ENCODE data around the gene CELA2A.
"Not testable (repeated sequence)": the region's sequence is repeated elsewhere in the genome, so short reads cannot be mapped to it uniquely, and the experiment has no call there.

Gene CELA2A

DNA sequence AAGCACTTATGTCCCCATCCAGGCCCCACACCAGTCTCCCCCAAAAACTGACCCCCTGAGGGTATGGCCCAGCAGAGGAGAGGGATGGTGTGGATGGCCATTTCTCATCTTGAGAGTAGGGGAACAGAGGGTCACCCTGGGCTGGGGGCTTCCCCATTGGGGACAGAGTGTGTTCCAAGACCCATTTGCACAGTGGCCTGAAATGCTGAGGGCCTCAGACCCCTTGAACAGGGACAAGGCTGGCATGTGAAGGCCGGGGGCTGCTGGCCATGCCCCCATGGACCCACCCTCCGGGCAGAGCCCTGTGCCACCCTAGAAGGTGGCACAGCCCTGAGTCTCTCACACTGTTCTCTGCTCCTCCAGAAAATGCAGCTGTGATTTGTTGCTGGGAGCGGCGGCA is 10.3 kb upstream of the CELA2A start:
- H3K36me3 ChIP-seq (ENCODE audit: insufficient read depth, low read length): no peaks in the 10 kb centered on the region

DNA sequence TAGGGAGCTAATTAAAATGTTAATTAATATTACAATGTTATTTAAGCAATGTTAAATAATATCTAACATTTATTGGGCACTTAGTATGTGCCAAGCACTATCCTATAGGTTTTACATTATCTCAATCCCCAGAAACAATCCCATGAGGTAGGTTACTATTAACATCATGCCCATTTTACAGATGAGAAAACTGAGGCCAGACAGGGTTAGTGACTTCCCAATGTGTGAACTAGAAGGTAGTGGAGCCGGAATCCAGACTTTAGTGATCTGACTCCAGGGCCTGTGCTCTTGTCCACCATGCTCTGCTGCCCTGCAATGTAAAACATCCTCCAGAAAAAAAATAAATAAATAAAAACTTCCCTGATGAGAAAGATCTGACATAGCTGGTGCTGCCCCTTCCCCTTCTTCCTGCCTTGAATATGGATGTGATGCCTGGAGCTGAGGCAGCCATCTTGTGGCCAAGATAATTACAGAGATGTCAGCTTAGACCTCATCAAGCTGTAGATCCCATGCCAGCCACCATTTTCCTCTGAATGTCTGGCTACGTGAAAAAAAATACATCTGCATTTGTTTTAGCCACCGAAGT is 7.6 kb upstream of the CELA2A start:
- 93% methylated on average over 3 of the region's 3 CpGs for WGBS
- Histone ChIP-seq H3K4me3 (ENCODE audit: low read length) (no peak overlapping the region), H3K9ac (ENCODE audit: low read depth, low read length) (no peak overlapping the region), H3K36me3 (ENCODE audit: insufficient read depth, low read length) (no peaks in the 10 kb centered on the region), H3K4me1 (ENCODE audit: insufficient read depth, low read length) (no peaks in the 10 kb centered on the region), H3K27me3 (ENCODE audit: insufficient read depth, low read length) (no peaks in the 10 kb centered on the region), H3K27ac (ENCODE audit: low read depth, low read length) (no peak overlapping the region), H3K9me3 (ENCODE audit: insufficient read depth, low read depth, low read length) (no peaks in the 10 kb centered on the region)

More for the DNA sequence above, 10.3 kb upstream of the CELA2A start:
- no peaks in the 10 kb centered on the region for H3K27me3 ChIP-seq (ENCODE audit: insufficient read depth, low read length)
- no peak overlapping the region for H3K4me3 ChIP-seq (ENCODE audit: low read length)
- H3K4me1 ChIP-seq (ENCODE audit: insufficient read depth, low read length): no peaks in the 10 kb centered on the region
- no peaks in the 10 kb centered on the region for H3K9me3 ChIP-seq (ENCODE audit: insufficient read depth, low read depth, low read length)
- 91% methylated on average over 4 of the region's 4 CpGs for WGBS
- H3K9ac ChIP-seq (ENCODE audit: low read depth, low read length): no peak overlapping the region
- no peak overlapping the region for H3K27ac ChIP-seq (ENCODE audit: low read depth, low read length)

- no peak overlapping the region for H3K27ac ChIP-seq (ENCODE audit: low read depth, low read length)
- no peaks in the 10 kb centered on the region for H3K9me3 ChIP-seq (ENCODE audit: insufficient read depth, low read depth, low read length)
- H3K27me3 ChIP-seq (ENCODE audit: insufficient read depth, low read length): no peaks in the 10 kb centered on the region
- 89% methylated on average over 3 of the region's 3 CpGs for WGBS
- H3K4me1 ChIP-seq (ENCODE audit: insufficient read depth, low read length): no peaks in the 10 kb centered on the region
- H3K4me3 ChIP-seq (ENCODE audit: low read length): no peak overlapping the region
- H3K9ac ChIP-seq (ENCODE audit: low read depth, low read length): no peak overlapping the region
- H3K36me3 ChIP-seq (ENCODE audit: insufficient read depth, low read length): no peaks in the 10 kb centered on the region
Measured at GRCh38 chr1:15449567-15449966, 7.0 kb upstream of the CELA2A start.

GRCh38 chr1:15451014-15451722 is 5.4 kb upstream of the CELA2A start:
- H3K9ac ChIP-seq (ENCODE audit: low read depth, low read length): no peak overlapping the region
- H3K4me1 ChIP-seq (ENCODE audit: insufficient read depth, low read length): no peaks in the 10 kb centered on the region
- no peaks in the 10 kb centered on the region for H3K36me3 ChIP-seq (ENCODE audit: insufficient read depth, low read length)
- H3K4me3 ChIP-seq (ENCODE audit: low read length): no peak overlapping the region
- H3K27ac ChIP-seq (ENCODE audit: low read depth, low read length): no peak overlapping the region
- H3K27me3 ChIP-seq (ENCODE audit: insufficient read depth, low read length): no peaks in the 10 kb centered on the region
- WGBS: 92% methylated on average over 6 of the region's 6 CpGs
- H3K9me3 ChIP-seq (ENCODE audit: insufficient read depth, low read depth, low read length): no peaks in the 10 kb centered on the region

GRCh38 chr1:15452216-15452615 is 4.3 kb upstream of the CELA2A start:
- no peaks in the 10 kb centered on the region for H3K36me3 ChIP-seq (ENCODE audit: insufficient read depth, low read length)
- no peaks in the 10 kb centered on the region for H3K4me1 ChIP-seq (ENCODE audit: insufficient read depth, low read length)
- no peaks in the 10 kb centered on the region for H3K27me3 ChIP-seq (ENCODE audit: insufficient read depth, low read length)
- H3K9me3 ChIP-seq (ENCODE audit: insufficient read depth, low read depth, low read length): no peaks in the 10 kb centered on the region
- no peak overlapping the region for H3K9ac ChIP-seq (ENCODE audit: low read depth, low read length)
- H3K4me3 ChIP-seq (ENCODE audit: low read length): no peak overlapping the region
- 80% methylated on average over 1 of the region's 1 CpG for WGBS
- H3K27ac ChIP-seq (ENCODE audit: low read depth, low read length): no peak overlapping the region

DNA sequence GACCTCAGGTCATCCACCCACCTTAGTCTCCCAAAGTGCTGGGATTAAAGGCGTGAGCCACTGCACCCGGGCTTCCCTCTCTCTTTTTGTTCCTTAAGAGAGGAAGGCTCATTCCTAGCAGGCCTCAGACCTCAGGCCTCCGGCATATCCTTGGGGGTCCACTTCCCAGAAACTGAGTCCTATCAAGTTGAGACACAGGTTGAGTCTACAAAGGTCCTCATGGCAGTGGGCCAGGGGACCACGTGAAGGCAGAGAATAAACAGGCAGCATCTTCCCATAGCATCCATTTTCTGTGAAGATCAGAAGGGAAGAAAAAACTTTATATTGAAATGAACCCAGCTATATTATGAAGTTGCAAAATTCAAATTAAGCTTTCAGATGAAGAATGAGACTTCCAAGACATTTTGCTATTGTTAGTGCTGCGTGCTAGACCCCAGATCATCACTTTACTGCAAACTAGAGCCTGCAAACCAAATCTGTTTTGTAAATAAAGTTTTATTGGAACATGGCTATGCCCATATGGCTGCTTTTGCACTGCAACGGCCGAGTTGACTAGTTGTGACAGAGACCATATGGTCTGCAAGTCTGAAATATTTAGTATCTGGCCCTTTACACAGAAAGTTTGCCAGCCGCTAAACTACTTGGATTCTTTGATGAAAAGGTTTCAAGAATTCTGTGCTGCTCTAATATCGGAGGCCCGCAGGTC is 3.5 kb upstream of the CELA2A start:
- Histone ChIP-seq H3K27me3 (ENCODE audit: insufficient read depth, low read length) (no peaks in the 10 kb centered on the region), H3K9ac (ENCODE audit: low read depth, low read length) (no peak overlapping the region), H3K36me3 (ENCODE audit: insufficient read depth, low read length) (no peaks in the 10 kb centered on the region), H3K4me3 (ENCODE audit: low read length) (no peak overlapping the region), H3K9me3 (ENCODE audit: insufficient read depth, low read depth, low read length) (no peaks in the 10 kb centered on the region), H3K27ac (ENCODE audit: low read depth, low read length) (no peak overlapping the region), H3K4me1 (ENCODE audit: insufficient read depth, low read length) (no peaks in the 10 kb centered on the region)
- WGBS: 92% methylated on average over 10 of the region's 10 CpGs

GRCh38 chr1:15453734-15454133 is 2.8 kb upstream of the CELA2A start:
- Histone ChIP-seq H3K4me3 (ENCODE audit: low read length) (no peak overlapping the region), H3K27ac (ENCODE audit: low read depth, low read length) (no peak overlapping the region), H3K9me3 (ENCODE audit: insufficient read depth, low read depth, low read length) (no peaks in the 10 kb centered on the region), H3K36me3 (ENCODE audit: insufficient read depth, low read length) (no peaks in the 10 kb centered on the region), H3K9ac (ENCODE audit: low read depth, low read length) (no peak overlapping the region), H3K27me3 (ENCODE audit: insufficient read depth, low read length) (no peaks in the 10 kb centered on the region), H3K4me1 (ENCODE audit: insufficient read depth, low read length) (no peaks in the 10 kb centered on the region)
- 86% methylated on average over 11 of the region's 11 CpGs for WGBS

DNA sequence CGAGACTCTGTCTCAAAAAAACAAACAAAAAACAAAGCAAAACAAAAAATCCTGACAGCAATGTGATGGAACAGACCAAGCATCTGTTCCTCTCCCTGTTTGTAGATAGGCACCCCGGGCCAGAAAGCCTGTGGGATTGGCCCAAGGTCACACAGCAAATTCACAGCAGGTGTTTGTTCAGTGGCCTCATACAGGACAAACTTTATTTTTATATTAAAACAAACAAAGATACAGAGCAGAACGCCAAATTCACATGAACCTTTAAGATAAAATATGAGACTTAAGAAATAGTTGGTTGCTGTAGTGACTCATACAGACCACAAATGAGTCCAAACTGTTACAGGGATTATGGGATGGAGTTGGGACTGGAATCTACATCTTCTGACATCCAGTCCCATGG is 2.3 kb upstream of the CELA2A start:
- WGBS: 91% methylated on average over 3 of the region's 3 CpGs
- no peak overlapping the region for H3K27ac ChIP-seq (ENCODE audit: low read depth, low read length)
- H3K9ac ChIP-seq (ENCODE audit: low read depth, low read length): no peak overlapping the region
- no peaks in the 10 kb centered on the region for H3K27me3 ChIP-seq (ENCODE audit: insufficient read depth, low read length)
- H3K36me3 ChIP-seq (ENCODE audit: insufficient read depth, low read length): no peaks in the 10 kb centered on the region
- no peak overlapping the region for H3K4me3 ChIP-seq (ENCODE audit: low read length)
- H3K9me3 ChIP-seq (ENCODE audit: insufficient read depth, low read depth, low read length): no peaks in the 10 kb centered on the region
- H3K4me1 ChIP-seq (ENCODE audit: insufficient read depth, low read length): no peaks in the 10 kb centered on the region

DNA sequence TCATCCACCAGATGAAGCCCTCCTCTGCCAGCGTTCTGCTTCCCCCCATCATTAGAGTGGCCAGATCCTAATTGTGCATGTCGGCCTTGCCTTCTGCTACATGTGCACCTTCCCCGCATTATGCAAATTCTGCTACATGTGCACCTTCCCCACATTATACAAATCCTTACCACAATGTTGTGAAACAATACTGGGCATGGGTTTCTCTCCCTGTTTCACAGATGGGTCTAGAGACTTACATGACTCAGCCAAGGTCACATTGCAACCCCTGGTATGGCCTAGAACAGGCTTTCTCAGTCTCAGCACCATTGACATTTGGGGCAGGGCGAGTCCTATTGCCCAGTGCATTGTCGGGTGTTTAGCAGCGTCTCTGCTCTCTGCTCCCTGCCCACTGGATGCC is 1.0 kb upstream of the CELA2A start:
- Histone ChIP-seq H3K4me1 (ENCODE audit: insufficient read depth, low read length) (no peaks in the 10 kb centered on the region; the same call in 1 of the 2 replicates), H3K9me3 (ENCODE audit: insufficient read depth, low read depth, low read length) (no peaks in the 10 kb centered on the region), H3K9ac (ENCODE audit: low read depth, low read length) (no peak overlapping the region), H3K27me3 (ENCODE audit: insufficient read depth, low read length) (no peaks in the 10 kb centered on the region), H3K36me3 (ENCODE audit: insufficient read depth, low read length) (no peaks in the 10 kb centered on the region), H3K4me3 (ENCODE audit: low read length) (no peak overlapping the region), H3K27ac (ENCODE audit: low read depth, low read length) (no peak overlapping the region)
- 81% methylated on average over 6 of the region's 6 CpGs for WGBS

GRCh38 chr1:15457585-15457984 is 1.1 kb downstream of the CELA2A start:
- no peak overlapping the region for H3K9ac ChIP-seq (ENCODE audit: low read depth, low read length)
- no peaks in the 10 kb centered on the region for H3K9me3 ChIP-seq (ENCODE audit: insufficient read depth, low read depth, low read length)
- no peaks in the 10 kb centered on the region for H3K36me3 ChIP-seq (ENCODE audit: insufficient read depth, low read length)
- no peaks in the 10 kb centered on the region; the same call in 1 of the 2 replicates for H3K4me1 ChIP-seq (ENCODE audit: insufficient read depth, low read length)
- no peaks in the 10 kb centered on the region for H3K27me3 ChIP-seq (ENCODE audit: insufficient read depth, low read length)
- no peak overlapping the region for H3K27ac ChIP-seq (ENCODE audit: low read depth, low read length)
- WGBS: 90% methylated on average over 2 of the region's 2 CpGs
- H3K4me3 ChIP-seq (ENCODE audit: low read length): no peak overlapping the region

DNA sequence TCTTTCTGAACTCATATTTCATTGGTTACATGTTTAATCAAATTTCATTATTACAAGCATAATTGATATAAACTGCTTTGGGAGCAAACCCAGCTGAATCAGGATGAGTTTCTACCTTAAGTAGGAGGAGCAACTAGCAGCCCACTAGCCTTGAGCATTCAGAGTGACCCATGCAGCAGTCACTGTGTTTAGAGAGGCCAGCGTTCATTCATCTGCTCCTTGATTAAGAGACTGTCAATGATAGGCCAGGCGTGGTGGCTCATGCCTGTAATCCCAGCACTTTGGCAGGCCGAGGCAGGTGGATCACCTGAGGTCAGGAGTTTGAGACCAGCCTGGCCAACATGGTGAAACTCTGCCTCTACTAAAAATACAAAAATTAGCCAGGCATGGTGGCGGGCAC is 1.9 kb downstream of the CELA2A start:
- 89% methylated on average over 4 of the region's 4 CpGs for WGBS

More for the DNA sequence above, 1.9 kb downstream of the CELA2A start:
- not testable (repeated sequence) for H3K27me3 ChIP-seq (ENCODE audit: insufficient read depth, low read length); H3K36me3 ChIP-seq (ENCODE audit: insufficient read depth, low read length); H3K4me3 ChIP-seq (ENCODE audit: low read length); H3K27ac ChIP-seq (ENCODE audit: low read depth, low read length); H3K9me3 ChIP-seq (ENCODE audit: insufficient read depth, low read depth, low read length); H3K9ac ChIP-seq (ENCODE audit: low read depth, low read length); H3K4me1 ChIP-seq (ENCODE audit: insufficient read depth, low read length)
